Right lobe of liver (tissue), 4 donors: ENCODE results near the gene RNASE7.

Experiments used
- CTCF ChIP-seq, 4 donors: fragments of 200-600 bp in 3 of 4; fragments of 450-650 bp in 1 of 4; IDR thresholded peaks; one replicate each; pipeline versions ENCODE4 v1.5.1 to v1.8.0; 2016 to 2022; ENCODE audit warnings: antibody characterized with exemption in 4 of 4, mild to moderate bottlenecking in 2 of 4
- POLR2A ChIP-seq: fragments of 450-650 bp; IDR thresholded peaks from one replicate; pipeline ENCODE4 v1.6.1; 2017; ENCODE audit warnings: antibody characterized with exemption, mild to moderate bottlenecking
- donor health status: DM: no; HTN: no; CAD: no.
- donor health status: DM: no; HTN: no; CAD: no.
- donor health status: DM: no; HTN: yes; CAD: no.

DNA sequence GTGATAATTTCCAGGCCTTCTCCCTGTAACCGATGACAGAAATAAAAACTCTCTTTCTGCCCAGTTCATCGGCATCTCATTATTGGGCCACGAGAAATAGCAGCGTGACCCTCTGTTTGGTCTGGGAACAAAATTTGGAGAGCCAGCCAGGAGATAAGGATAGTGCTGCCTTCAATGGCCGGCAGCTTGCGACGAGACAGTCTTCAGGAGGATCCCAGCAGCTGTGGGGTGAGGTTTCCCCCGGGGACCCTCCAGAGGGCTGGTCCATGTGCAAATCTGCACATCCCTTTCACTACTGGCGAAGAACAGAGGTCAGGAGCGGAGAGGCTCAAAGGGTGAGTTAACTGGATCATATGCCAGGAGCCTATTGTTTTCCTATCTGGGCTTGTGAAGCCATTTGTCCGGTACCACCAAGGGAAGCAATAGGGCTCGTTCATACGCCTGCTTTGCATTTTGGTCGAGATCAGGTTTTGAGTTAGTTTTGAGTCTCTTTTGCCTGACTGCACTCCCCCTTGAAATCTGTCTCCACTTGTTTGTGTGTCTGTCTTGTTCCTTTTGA, 38.3 kb upstream of the RNASE7 start:
- TF ChIP-seq CTCF (IDR thresholded peaks at IDR 0.05) (no peak), POLR2A (no peak)
